HG03135 (cell line): ENCODE results near the gene TNRC6A.
"Not testable (repeated sequence)": the region's sequence is repeated elsewhere in the genome, so short reads cannot be mapped to it uniquely, and the experiment has no call there.

Source experiments
- ATAC-seq: cut with Tn5 transposase; IDR thresholded peaks from one replicate; pipeline ENCODE4 v1.9.1; 2021; ENCODE audit warnings: mild to moderate bottlenecking, moderate library complexity; ENCODE audit not compliant: unreplicated experiment

The TNRC6A gene

GRCh38 chr16:24810951-24811843 lies 81.7 kb downstream of the TNRC6A start:
- no peak for ATAC-seq

- not testable (repeated sequence) for ATAC-seq
These were observed 83.4 kb downstream of the TNRC6A start for GRCh38 chr16:24812813-24813212.

GRCh38 chr16:24815021-24815420 lies 85.6 kb downstream of the TNRC6A start:
- ATAC-seq = no peak

GRCh38 chr16:24816688-24817087 lies 87.2 kb downstream of the TNRC6A start:
- ATAC-seq = no peak

- ATAC-seq = no peak
These were observed 90.1 kb downstream of the TNRC6A start for GRCh38 chr16:24819462-24820040.

- ATAC-seq = no peak
These were observed 91.1 kb downstream of the TNRC6A start for GRCh38 chr16:24820522-24820921.

GRCh38 chr16:24821129-24821528 lies 91.7 kb downstream of the TNRC6A start:
- no peak for ATAC-seq

GRCh38 chr16:24822542-24822941 lies 93.1 kb downstream of the TNRC6A start:
- no peak for ATAC-seq

- ATAC-seq = no peak
These were observed 93.5 kb downstream of the TNRC6A start for GRCh38 chr16:24822974-24823373.

- no peak for ATAC-seq
These were observed 96.2 kb downstream of the TNRC6A start for GRCh38 chr16:24825696-24826095.

- no peak for ATAC-seq
These were observed 96.7 kb downstream of the TNRC6A start for GRCh38 chr16:24826096-24826690.

- ATAC-seq = no peak
These were observed 97.5 kb downstream of the TNRC6A start for GRCh38 chr16:24826817-24827566.

GRCh38 chr16:24829153-24829552 lies 99.7 kb downstream of the TNRC6A start:
- ATAC-seq = no peak

- ATAC-seq = no peak
These were observed 103.9 kb downstream of the TNRC6A start for GRCh38 chr16:24833352-24833751.

- no peak for ATAC-seq
These were observed 105.2 kb downstream of the TNRC6A start for GRCh38 chr16:24834459-24835335.

GRCh38 chr16:24836836-24837235 lies 107.4 kb downstream of the TNRC6A start:
- no peak for ATAC-seq

GRCh38 chr16:24837969-24838368 lies 108.5 kb downstream of the TNRC6A start:
- no peak for ATAC-seq

GRCh38 chr16:24838554-24839266 lies 109.3 kb downstream of the TNRC6A start:
- no peak for ATAC-seq

GRCh38 chr16:24839347-24839972 lies 110.0 kb downstream of the TNRC6A start:
- no peak for ATAC-seq
